ENCODE results near the gene TTLL6.
"Not testable (repeated sequence)": the region's sequence is repeated elsewhere in the genome, so short reads cannot be mapped to it uniquely, and the experiment has no call there.

The TTLL6 gene

DNA sequence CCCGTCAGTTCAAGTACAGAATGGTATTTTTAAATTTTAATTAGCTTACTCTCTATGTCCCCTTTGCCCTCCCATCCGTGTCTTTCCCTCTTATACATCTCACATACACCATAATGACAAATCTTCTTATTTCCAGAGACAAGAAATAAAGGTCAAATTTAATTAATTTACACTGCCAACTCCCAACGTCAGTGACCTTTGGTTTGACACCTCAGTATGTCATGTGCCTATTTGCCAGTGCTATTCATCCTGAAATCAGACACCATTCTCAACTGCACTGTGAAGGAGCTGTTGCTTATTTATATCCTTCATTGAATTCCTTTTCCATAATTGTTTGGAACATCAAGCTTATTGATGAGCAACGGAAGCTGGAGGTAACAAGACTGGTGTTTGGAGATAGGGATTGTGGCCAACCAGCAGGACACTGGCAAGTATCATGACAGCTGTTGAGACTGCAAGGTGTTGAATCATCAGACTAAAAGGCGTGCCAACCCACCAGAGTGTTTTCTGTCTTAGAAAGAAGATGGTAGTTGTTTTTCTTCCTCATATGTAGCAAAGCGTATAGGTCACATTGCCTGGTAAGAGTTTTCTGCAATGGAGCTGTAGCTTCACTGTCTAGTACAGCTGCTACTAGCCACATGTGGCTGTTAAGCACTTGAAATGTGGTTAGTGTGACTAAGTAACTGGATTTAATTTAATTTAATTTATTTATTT is 26.3 kb upstream of the TTLL6 start:
- peak; percentile 11 to 65 for DNase-seq (ENCODE audit: low read depth in 2 of 2)
- TF ChIP-seq, protein P1, sequence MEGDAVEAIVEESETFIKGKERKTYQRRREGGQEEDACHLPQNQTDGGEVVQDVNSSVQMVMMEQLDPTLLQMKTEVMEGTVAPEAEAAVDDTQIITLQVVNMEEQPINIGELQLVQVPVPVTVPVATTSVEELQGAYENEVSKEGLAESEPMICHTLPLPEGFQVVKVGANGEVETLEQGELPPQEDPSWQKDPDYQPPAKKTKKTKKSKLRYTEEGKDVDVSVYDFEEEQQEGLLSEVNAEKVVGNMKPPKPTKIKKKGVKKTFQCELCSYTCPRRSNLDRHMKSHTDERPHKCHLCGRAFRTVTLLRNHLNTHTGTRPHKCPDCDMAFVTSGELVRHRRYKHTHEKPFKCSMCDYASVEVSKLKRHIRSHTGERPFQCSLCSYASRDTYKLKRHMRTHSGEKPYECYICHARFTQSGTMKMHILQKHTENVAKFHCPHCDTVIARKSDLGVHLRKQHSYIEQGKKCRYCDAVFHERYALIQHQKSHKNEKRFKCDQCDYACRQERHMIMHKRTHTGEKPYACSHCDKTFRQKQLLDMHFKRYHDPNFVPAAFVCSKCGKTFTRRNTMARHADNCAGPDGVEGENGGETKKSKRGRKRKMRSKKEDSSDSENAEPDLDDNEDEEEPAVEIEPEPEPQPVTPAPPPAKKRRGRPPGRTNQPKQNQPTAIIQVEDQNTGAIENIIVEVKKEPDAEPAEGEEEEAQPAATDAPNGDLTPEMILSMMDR (IDR thresholded peaks at IDR 0.05; ENCODE audit: low read depth, low read length) = no peak
- no peak overlapping the region for H3K4me3 ChIP-seq (replicated peaks in 1 of 2; ENCODE audit: low read depth in 2 of 2, low read length in 2 of 2)

DNA sequence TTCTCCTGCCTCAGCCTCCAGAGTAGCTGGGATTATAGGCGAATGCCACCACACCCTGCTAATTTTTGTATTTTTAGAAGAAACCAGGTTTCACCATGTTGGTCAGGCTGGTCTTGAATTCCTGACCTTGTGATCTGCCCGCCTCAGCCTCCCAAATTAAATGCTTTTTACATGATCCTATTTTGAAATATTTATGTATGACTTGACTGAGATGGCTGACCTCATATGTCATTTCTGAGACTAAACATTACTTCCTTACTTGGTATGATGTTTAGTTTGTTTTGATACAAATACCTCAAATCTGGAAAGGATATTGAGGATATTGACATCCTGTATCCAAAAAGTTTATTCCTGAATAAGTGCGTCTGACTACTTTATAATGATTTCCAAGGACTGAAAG is 25.7 kb upstream of the TTLL6 start:
- peak in 1 of 2 donors; percentile 74 for DNase-seq (ENCODE audit: low read depth in 2 of 2)
- no peak overlapping the region for H3K4me3 ChIP-seq (replicated peaks in 1 of 2; ENCODE audit: low read depth in 2 of 2, low read length in 2 of 2)
- TF ChIP-seq, protein P1 (IDR thresholded peaks at IDR 0.05; ENCODE audit: low read depth, low read length) = no peak

DNA sequence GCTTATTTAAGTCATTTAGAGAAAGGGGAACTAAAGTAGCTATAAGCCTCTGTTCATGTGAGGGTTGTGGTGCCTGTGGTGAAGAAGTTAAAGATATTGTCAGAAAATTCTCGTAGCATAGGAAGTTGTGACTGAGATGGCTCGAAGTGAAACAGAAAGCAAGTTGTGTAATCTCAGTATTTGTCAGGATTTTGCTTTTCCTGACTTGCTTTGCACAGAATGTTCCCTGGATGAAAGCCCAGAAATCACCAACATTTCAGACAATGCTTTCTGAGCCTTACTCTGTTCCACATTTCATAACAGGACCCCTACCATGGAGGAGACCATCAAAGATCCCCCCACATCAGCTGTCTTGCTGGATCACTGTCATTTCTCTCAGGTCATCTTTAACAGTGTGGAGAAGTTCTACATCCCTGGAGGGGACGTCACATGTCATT is 24.4 kb upstream of the TTLL6 start:
- peak overlapping the region; percentile 14 to 39 for H3K4me3 ChIP-seq (replicated peaks in 1 of 2; ENCODE audit: low read depth in 2 of 2, low read length in 2 of 2)
- TF ChIP-seq, protein P1 (IDR thresholded peaks at IDR 0.05; ENCODE audit: low read depth, low read length) = no peak
- peak; percentile 85 to 86 for DNase-seq (ENCODE audit: low read depth in 2 of 2)

DNA sequence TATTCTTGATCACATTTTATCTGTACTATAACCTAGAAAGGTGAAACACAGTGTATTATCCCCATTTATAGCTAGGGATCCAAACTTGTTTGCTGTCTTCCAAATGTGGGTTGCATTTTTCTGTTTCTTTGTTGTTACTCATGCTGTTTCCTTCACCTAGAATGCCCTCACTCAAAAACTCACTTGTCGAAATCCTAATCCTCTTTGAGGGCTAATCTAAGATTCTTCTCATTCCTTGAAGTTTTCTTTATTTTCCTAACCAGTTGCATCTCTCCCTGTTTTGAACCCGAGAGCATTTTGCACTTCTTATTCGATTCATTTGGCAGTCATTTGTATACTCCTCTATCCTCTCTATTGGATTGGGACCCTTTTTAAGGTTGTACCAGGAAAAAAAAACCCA is 23.4 kb upstream of the TTLL6 start:
- peak overlapping the region in 1 of 2 donors; percentile 39 for H3K4me3 ChIP-seq (replicated peaks in 1 of 2; ENCODE audit: low read depth in 2 of 2, low read length in 2 of 2)
- TF ChIP-seq, protein P1 (IDR thresholded peaks at IDR 0.05; ENCODE audit: low read depth, low read length) = no peak
- peak; percentile 42 to 48 for DNase-seq (ENCODE audit: low read depth in 2 of 2)

DNA sequence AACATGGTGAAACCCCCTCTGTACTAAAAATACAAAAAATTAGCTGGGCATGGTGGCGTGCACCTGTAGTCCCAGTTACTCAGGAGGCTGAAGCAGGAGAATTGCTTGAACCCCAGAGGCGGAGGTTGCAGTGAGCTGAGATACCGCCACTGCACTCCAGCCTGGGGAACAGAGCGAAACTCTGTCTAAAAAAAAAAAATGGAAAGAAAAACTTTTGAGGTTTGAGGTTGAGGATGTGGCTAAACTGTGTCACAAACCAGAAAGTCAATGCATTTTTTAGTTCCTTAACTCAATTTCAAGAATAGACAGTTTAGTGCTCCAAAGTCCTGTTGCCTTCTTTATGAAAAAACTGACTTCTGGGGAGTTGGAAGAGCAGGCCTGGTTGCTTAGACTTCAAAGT is 20.4 kb upstream of the TTLL6 start:
- not testable (repeated sequence) for H3K4me3 ChIP-seq (replicated peaks in 1 of 2; ENCODE audit: low read depth in 2 of 2, low read length in 2 of 2); DNase-seq (ENCODE audit: low read depth in 2 of 2)

DNA sequence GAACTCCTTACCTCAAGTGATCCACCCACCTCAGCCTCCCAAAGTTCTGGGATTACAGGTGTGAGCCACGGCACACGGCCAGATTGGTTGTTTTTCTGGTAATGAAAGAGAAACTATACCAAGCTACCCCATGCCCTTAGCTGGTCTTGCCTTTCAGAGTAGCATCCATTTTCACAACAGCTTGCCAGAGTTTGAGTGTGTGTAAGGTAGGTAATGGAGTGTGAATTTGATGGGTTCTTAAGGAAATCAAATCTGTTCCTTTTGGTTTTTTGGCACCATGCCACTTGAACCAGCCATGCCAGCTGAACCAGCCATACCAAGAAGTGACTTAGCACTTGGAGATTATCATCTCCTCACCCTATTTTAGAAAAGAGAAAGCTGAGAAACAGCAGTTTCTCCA is 18.9 kb upstream of the TTLL6 start:
- TF ChIP-seq, protein P1 (IDR thresholded peaks at IDR 0.05; ENCODE audit: low read depth, low read length) = no peak
- H3K4me3 ChIP-seq (replicated peaks in 1 of 2; ENCODE audit: low read depth in 2 of 2, low read length in 2 of 2) = no peak overlapping the region
- DNase-seq (ENCODE audit: low read depth in 2 of 2) = no peak

DNA sequence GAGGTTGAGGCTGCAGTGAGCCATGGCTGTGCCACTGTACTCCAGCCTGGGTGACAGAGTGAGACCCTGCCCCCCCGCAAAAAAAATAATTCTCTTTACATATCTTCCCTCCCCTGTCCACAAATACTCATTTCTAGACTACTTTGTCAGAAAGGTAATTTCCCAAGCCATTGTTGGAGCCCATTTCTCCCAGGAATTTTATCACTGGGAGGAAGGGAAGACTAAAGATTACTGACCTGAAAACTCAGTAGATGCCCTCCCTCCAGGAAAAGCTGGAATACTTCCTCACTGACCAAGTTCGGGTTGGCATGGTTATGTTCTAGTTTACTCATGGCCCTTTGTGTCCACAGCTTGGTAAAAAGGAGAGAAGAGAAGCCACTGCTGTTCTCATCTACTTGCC is 17.9 kb upstream of the TTLL6 start:
- no peak for DNase-seq (ENCODE audit: low read depth in 2 of 2)
- TF ChIP-seq, protein P1 (IDR thresholded peaks at IDR 0.05; ENCODE audit: low read depth, low read length) = no peak
- H3K4me3 ChIP-seq (replicated peaks in 1 of 2; ENCODE audit: low read depth in 2 of 2, low read length in 2 of 2) = no peak overlapping the region

All from cardiac fibroblast (primary cell).